Fibroblast of the aortic adventitia (primary cell): ENCODE measurements around the gene TSPAN5. TPM values are rescaled to one million over a fixed set of nuclear protein-coding genes. Genes with fewer than 3 reads are reported as not detected.

ENCODE experiments used
- DNase-seq: peaks from one replicate; pipeline ENCODE4 v3.0.0-alpha.2; 2010; ENCODE audit warnings: low read depth
- H3K4me3 ChIP-seq: 2 replicates; pipeline ENCODE4 v1.5.1; 2011; ENCODE audit warnings: low read depth, mild to moderate bottlenecking, control low read depth, low read length, moderate library complexity
- CTCF ChIP-seq: IDR thresholded peaks from 2 replicates; pipeline ENCODE4 v1.5.1; 2011; ENCODE audit warnings: mild to moderate bottlenecking, low read length, control low read depth, inconsistent platforms; ENCODE audit not compliant: insufficient read depth
- total RNA-seq: library from RNA; depleted of rRNA; stranded (reverse); fragments of >200 nt; gene quantifications from 2 replicates; pipeline ENCODE4 v1.2.3, GENCODE V29; 2012; ENCODE audit warnings: low replicate concordance

TSPAN5 gene
- total RNA-seq, 1 donor, result 49.0 TPM

GRCh38 chr4:98560321-98560720, 98.1 kb downstream of the TSPAN5 start:
- no peak for TF ChIP-seq CTCF
- DNase-seq, result no peak
- H3K4me3 ChIP-seq, result no peak overlapping the region

GRCh38 chr4:98558471-98559169, 99.8 kb downstream of the TSPAN5 start:
- TF ChIP-seq CTCF, result no peak
- DNase-seq, result no peak
- H3K4me3 ChIP-seq, result no peak overlapping the region

GRCh38 chr4:98557194-98557892, 101.1 kb downstream of the TSPAN5 start:
- peak; percentile 39 for DNase-seq

GRCh38 chr4:98556451-98556850, 102.0 kb downstream of the TSPAN5 start:
- no peak overlapping the region for H3K4me3 ChIP-seq
- TF ChIP-seq CTCF, result no peak
- peak; percentile 40 for DNase-seq

More at GRCh38 chr4:98557194-98557892, 101.1 kb downstream of the TSPAN5 start:
- H3K4me3 ChIP-seq, result no peak overlapping the region
- no peak for TF ChIP-seq CTCF

- DNase-seq, result peak; percentile 49
- no peak for TF ChIP-seq CTCF
- no peak overlapping the region for H3K4me3 ChIP-seq
Measured at GRCh38 chr4:98555798-98556445, 102.5 kb downstream of the TSPAN5 start.

GRCh38 chr4:98546910-98547594, 111.4 kb downstream of the TSPAN5 start:
- peak overlapping the region; percentile 63 for H3K4me3 ChIP-seq
- DNase-seq, result peak; percentile 84

More at GRCh38 chr4:98546910-98547594, 111.4 kb downstream of the TSPAN5 start:
- TF ChIP-seq CTCF, result peak; percentile 48
